Epidermal melanocyte (primary cell): ENCODE data around the gene ZNF622.

Experiments used
- DNase-seq: peaks from one replicate; pipeline ENCODE4 v3.0.0; 2011; ENCODE audit warnings: low spot score; ENCODE audit not compliant: insufficient read length

Gene ZNF622

GRCh38 chr5:16431490-16431889 is 34.1 kb downstream of the ZNF622 start:
- DNase-seq, result no peak

- DNase-seq, result no peak
Measured at GRCh38 chr5:16430349-16431089, 35.1 kb downstream of the ZNF622 start.

GRCh38 chr5:16428359-16428758 is 37.2 kb downstream of the ZNF622 start:
- DNase-seq, result no peak

- no peak for DNase-seq
Measured at GRCh38 chr5:16427587-16427986, 38.0 kb downstream of the ZNF622 start.

GRCh38 chr5:16418471-16418922 is 47.1 kb downstream of the ZNF622 start:
- DNase-seq, result no peak

GRCh38 chr5:16417398-16418074 is 48.1 kb downstream of the ZNF622 start:
- no peak for DNase-seq

- DNase-seq, result no peak
Measured at GRCh38 chr5:16414861-16415260, 50.7 kb downstream of the ZNF622 start.

- DNase-seq, result no peak
Measured at GRCh38 chr5:16413166-16413860, 52.3 kb downstream of the ZNF622 start.

GRCh38 chr5:16412556-16412955 is 53.0 kb downstream of the ZNF622 start:
- DNase-seq, result no peak

- DNase-seq, result no peak
Measured at GRCh38 chr5:16411741-16412455, 53.7 kb downstream of the ZNF622 start.

GRCh38 chr5:16411235-16411634 is 54.4 kb downstream of the ZNF622 start:
- no peak for DNase-seq

GRCh38 chr5:16410338-16410737 is 55.3 kb downstream of the ZNF622 start:
- no peak for DNase-seq

- DNase-seq, result no peak
Measured at GRCh38 chr5:16406630-16407029, 59.0 kb downstream of the ZNF622 start.

GRCh38 chr5:16406023-16406422 is 59.6 kb downstream of the ZNF622 start:
- no peak for DNase-seq
